Fibroblast of lung (primary cell): ENCODE measurements around the gene CST9. TPM values are rescaled to one million over a fixed set of nuclear protein-coding genes. Genes with fewer than 3 reads are reported as not detected.

ENCODE experiments used
- DNase-seq, 2 donors: peaks; one replicate each; pipeline versions ENCODE4 v3.0.0 to v3.0.0-alpha.2; 2010; ENCODE audit warnings: low read depth in 2 of 2
- H2AFZ ChIP-seq: 2 replicates; pipeline ENCODE4 v1.5.1; 2012; ENCODE audit warnings: low read length, control low read depth, inconsistent platforms
- H3K27ac ChIP-seq: 2 replicates; pipeline ENCODE4 v1.5.1; 2011; ENCODE audit warnings: low read length, control low read depth; ENCODE audit not compliant: insufficient read depth
- H3K27me3 ChIP-seq: 2 replicates; pipeline ENCODE4 v1.5.1; 2011; ENCODE audit warnings: mild to moderate bottlenecking, low read length; ENCODE audit not compliant: control insufficient read depth, insufficient read depth
- H3K36me3 ChIP-seq: 2 replicates; pipeline ENCODE4 v1.5.1; 2011; ENCODE audit warnings: low read length; ENCODE audit not compliant: control insufficient read depth, insufficient read depth
- H3K4me1 ChIP-seq: 2 replicates; pipeline ENCODE4 v1.5.1; 2011; ENCODE audit warnings: low read length; ENCODE audit not compliant: control insufficient read depth, insufficient read depth; ENCODE audit errors: extremely low read depth
- H3K4me2 ChIP-seq: 2 replicates; pipeline ENCODE4 v1.5.1; 2011; ENCODE audit warnings: low read length, control low read depth; ENCODE audit not compliant: insufficient read depth; ENCODE audit errors: extremely low read depth
- H3K4me3 ChIP-seq, 4 experiments: fragments of 200-600 bp in 1 of 4; sonication (generic) in 1 of 4; replicated peaks in 1 of 4; 2 replicates each; pipeline ENCODE4 v1.5.1; 2011 to 2016; ENCODE audit warnings: low read length in 4 of 4, low read depth in 3 of 4, mild to moderate bottlenecking in 3 of 4, control low read depth in 2 of 4, inconsistent platforms in 1 of 4, mixed read lengths in 1 of 4; ENCODE audit not compliant: insufficient read depth in 1 of 4; ENCODE audit errors: control extremely low read depth in 1 of 4
- H3K79me2 ChIP-seq: 2 replicates; pipeline ENCODE4 v1.5.1; 2012; ENCODE audit warnings: mild to moderate bottlenecking, low read length, inconsistent platforms; ENCODE audit not compliant: control insufficient read depth, insufficient read depth
- H3K9ac ChIP-seq: 2 replicates; pipeline ENCODE4 v1.5.1; 2011; ENCODE audit warnings: mild to moderate bottlenecking, low read length, control low read depth; ENCODE audit not compliant: insufficient read depth
- H3K9me3 ChIP-seq: 2 replicates; pipeline ENCODE4 v1.5.1; 2012; ENCODE audit warnings: low read depth, low read length; ENCODE audit not compliant: control insufficient read depth, insufficient read depth
- H4K20me1 ChIP-seq: 2 replicates; pipeline ENCODE4 v1.5.1; 2011; ENCODE audit warnings: low read length; ENCODE audit not compliant: control insufficient read depth, insufficient read depth; ENCODE audit errors: extremely low read depth
- CTCF ChIP-seq, 2 donors: IDR thresholded peaks in 1 of 2; conservative IDR thresholded peaks in 1 of 2; 1 replicate in 1 of 2; 2 replicates in 1 of 2; pipeline ENCODE4 v1.5.1; 2011 to 2012; ENCODE audit warnings: low read length in 2 of 2, control low read depth in 1 of 2, inconsistent platforms in 1 of 2, low read depth in 1 of 2, mild to moderate bottlenecking in 1 of 2
- EZH2 ChIP-seq: IDR thresholded peaks from 2 replicates; pipeline ENCODE4 v1.5.1; 2012; ENCODE audit warnings: low read length, control low read depth, mild to moderate bottlenecking; ENCODE audit errors: missing control alignments
- polyA plus RNA-seq, 2 donors: library from polyadenylated mRNA; depleted of rRNA in 1 of 2; stranded (reverse) in 1 of 2; unstranded in 1 of 2; fragments of >200 nt; gene quantifications; 2 replicates each; pipeline ENCODE4 v1.2.1, GENCODE V29; 2011 to 2012; ENCODE audit warnings: missing spikeins in 1 of 2
- total RNA-seq: library from RNA; depleted of rRNA; stranded (reverse); fragments of >200 nt; gene quantifications from 2 replicates; pipeline ENCODE4 v1.2.1, GENCODE V29; 2014

The CST9 gene
- total and polyA plus RNA-seq, 2 donors (not counting 1 experiment from before 2014, with no cell fraction given) = not detected

GRCh38 chr20:23598481-23598880 is 7.2 kb downstream of the CST9 start:
- Histone ChIP-seq H4K20me1 (no peaks in the 10 kb centered on the region), H2AFZ (no peak overlapping the region), H3K27ac (no peak overlapping the region), H3K4me1 (no peaks in the 10 kb centered on the region), H3K9ac (no peak overlapping the region), H3K4me3 (no peak overlapping the region), H3K9me3 (no peaks in the 10 kb centered on the region), H3K36me3 (no peaks in the 10 kb centered on the region), H3K4me2 (no peak overlapping the region), H3K27me3 (peaks cover 15% of the 10 kb centered on the region), H3K79me2 (no peaks in the 10 kb centered on the region)
- no peak for DNase-seq
- TF ChIP-seq EZH2 (no peak), CTCF (conservative IDR thresholded peaks at IDR 0.05 in 1 of 2, IDR thresholded peaks at IDR 0.05 in 1 of 2; ENCODE audit: low read depth in 1 of 2, low read length in 2 of 2) (no peak)

GRCh38 chr20:23596579-23597250 is 9.0 kb downstream of the CST9 start:
- H3K4me2 ChIP-seq = no peak overlapping the region
- TF ChIP-seq EZH2 (no peak), CTCF (conservative IDR thresholded peaks at IDR 0.05 in 1 of 2, IDR thresholded peaks at IDR 0.05 in 1 of 2; ENCODE audit: low read depth in 1 of 2, low read length in 2 of 2) (no peak)
- H3K9me3 ChIP-seq = no peaks in the 10 kb centered on the region
- H3K9ac ChIP-seq = no peak overlapping the region
- no peak for DNase-seq
- H3K4me1 ChIP-seq = no peaks in the 10 kb centered on the region
- no peak overlapping the region for H3K4me3 ChIP-seq
- H2AFZ ChIP-seq = no peak overlapping the region
- H4K20me1 ChIP-seq = no peaks in the 10 kb centered on the region
- no peaks in the 10 kb centered on the region for H3K36me3 ChIP-seq
- H3K27ac ChIP-seq = no peak overlapping the region
- peaks cover 9% of the 10 kb centered on the region for H3K27me3 ChIP-seq
- no peaks in the 10 kb centered on the region for H3K79me2 ChIP-seq

- Histone ChIP-seq H3K27me3 (peaks cover 5% of the 10 kb centered on the region), H3K79me2 (no peaks in the 10 kb centered on the region), H3K36me3 (no peaks in the 10 kb centered on the region), H3K9me3 (no peaks in the 10 kb centered on the region), H3K4me1 (no peaks in the 10 kb centered on the region), H3K4me3 (no peak overlapping the region), H2AFZ (no peak overlapping the region), H3K4me2 (no peak overlapping the region), H4K20me1 (no peaks in the 10 kb centered on the region), H3K9ac (no peak overlapping the region), H3K27ac (no peak overlapping the region)
- no peak for TF ChIP-seq EZH2
- TF ChIP-seq CTCF (conservative IDR thresholded peaks at IDR 0.05 in 1 of 2, IDR thresholded peaks at IDR 0.05 in 1 of 2; ENCODE audit: low read depth in 1 of 2, low read length in 2 of 2) = no peak
- no peak for DNase-seq
These were observed 9.8 kb downstream of the CST9 start for GRCh38 chr20:23595941-23596340.
